Measurements from ENCODE around the gene CD80.

The CD80 gene

DNA sequence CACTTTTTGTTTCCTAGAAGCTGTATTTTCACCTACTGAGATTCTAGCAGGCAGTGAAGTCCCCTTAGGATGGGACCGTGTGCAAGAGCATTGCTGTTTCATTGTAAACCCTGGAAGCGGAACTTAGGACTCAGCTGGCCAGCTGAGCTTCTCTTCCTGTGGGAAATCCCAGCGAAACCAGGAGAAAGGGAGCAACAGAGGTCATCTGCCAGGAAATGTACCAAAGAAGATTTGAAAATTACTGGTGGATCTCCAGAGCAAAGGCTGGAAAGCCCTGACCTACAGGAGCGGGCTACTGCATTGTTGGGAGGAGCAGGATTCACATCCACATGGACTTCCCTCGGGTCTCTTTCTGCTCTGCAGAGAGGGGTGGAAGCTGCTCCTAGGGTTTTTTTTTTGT lies 12.3 kb upstream of the CD80 start:
- no peak for TF ChIP-seq ISL1 (CRISPR knock-in tag; IDR thresholded peaks at IDR 0.05)
- TF ChIP-seq RARB (CRISPR knock-in tag; IDR thresholded peaks at IDR 0.05): no peak
- TF ChIP-seq CSDC2 (CRISPR knock-in tag; IDR thresholded peaks at IDR 0.05): no peak
- TF ChIP-seq ZNF8 (CRISPR knock-in tag; IDR thresholded peaks at IDR 0.05): no peak
- no peak for TF ChIP-seq ZFP30 (CRISPR knock-in tag; IDR thresholded peaks at IDR 0.05)
- TF ChIP-seq OSR1 (CRISPR knock-in tag; IDR thresholded peaks at IDR 0.05): no peak
- no peak for TF ChIP-seq GLIS3 (CRISPR knock-in tag; IDR thresholded peaks at IDR 0.05)
- TF ChIP-seq BACH2 (CRISPR knock-in tag; IDR thresholded peaks at IDR 0.05; ENCODE audit: borderline replicate concordance): no peak
- no peak for TF ChIP-seq TOX (CRISPR knock-in tag; IDR thresholded peaks at IDR 0.05; ENCODE audit: borderline replicate concordance)
- TF ChIP-seq ZNF565 (CRISPR knock-in tag; conservative IDR thresholded peaks at IDR 0.05; ENCODE audit: low read depth): no peak
- no peak for TF ChIP-seq ZFP3 (CRISPR knock-in tag; IDR thresholded peaks at IDR 0.05)
- TF ChIP-seq, protein P1, sequence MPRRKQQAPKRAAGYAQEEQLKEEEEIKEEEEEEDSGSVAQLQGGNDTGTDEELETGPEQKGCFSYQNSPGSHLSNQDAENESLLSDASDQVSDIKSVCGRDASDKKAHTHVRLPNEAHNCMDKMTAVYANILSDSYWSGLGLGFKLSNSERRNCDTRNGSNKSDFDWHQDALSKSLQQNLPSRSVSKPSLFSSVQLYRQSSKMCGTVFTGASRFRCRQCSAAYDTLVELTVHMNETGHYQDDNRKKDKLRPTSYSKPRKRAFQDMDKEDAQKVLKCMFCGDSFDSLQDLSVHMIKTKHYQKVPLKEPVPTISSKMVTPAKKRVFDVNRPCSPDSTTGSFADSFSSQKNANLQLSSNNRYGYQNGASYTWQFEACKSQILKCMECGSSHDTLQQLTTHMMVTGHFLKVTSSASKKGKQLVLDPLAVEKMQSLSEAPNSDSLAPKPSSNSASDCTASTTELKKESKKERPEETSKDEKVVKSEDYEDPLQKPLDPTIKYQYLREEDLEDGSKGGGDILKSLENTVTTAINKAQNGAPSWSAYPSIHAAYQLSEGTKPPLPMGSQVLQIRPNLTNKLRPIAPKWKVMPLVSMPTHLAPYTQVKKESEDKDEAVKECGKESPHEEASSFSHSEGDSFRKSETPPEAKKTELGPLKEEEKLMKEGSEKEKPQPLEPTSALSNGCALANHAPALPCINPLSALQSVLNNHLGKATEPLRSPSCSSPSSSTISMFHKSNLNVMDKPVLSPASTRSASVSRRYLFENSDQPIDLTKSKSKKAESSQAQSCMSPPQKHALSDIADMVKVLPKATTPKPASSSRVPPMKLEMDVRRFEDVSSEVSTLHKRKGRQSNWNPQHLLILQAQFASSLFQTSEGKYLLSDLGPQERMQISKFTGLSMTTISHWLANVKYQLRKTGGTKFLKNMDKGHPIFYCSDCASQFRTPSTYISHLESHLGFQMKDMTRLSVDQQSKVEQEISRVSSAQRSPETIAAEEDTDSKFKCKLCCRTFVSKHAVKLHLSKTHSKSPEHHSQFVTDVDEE (CRISPR knock-in tag; IDR thresholded peaks at IDR 0.05): no peak
- no peak for TF ChIP-seq ZNF70 (CRISPR knock-in tag; IDR thresholded peaks at IDR 0.05)
- no peak for TF ChIP-seq TCF4 (CRISPR knock-in tag; IDR thresholded peaks at IDR 0.05; ENCODE audit: borderline replicate concordance)
- no peak for TF ChIP-seq ESRRG (CRISPR knock-in tag; IDR thresholded peaks at IDR 0.05)
- no peak for TF ChIP-seq ZC3H10 (CRISPR knock-in tag; IDR thresholded peaks at IDR 0.05)
- TF ChIP-seq, protein P2, sequence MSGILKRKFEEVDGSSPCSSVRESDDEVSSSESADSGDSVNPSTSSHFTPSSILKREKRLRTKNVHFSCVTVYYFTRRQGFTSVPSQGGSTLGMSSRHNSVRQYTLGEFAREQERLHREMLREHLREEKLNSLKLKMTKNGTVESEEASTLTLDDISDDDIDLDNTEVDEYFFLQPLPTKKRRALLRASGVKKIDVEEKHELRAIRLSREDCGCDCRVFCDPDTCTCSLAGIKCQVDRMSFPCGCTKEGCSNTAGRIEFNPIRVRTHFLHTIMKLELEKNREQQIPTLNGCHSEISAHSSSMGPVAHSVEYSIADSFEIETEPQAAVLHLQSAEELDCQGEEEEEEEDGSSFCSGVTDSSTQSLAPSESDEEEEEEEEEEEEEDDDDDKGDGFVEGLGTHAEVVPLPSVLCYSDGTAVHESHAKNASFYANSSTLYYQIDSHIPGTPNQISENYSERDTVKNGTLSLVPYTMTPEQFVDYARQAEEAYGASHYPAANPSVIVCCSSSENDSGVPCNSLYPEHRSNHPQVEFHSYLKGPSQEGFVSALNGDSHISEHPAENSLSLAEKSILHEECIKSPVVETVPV (CRISPR knock-in tag; IDR thresholded peaks at IDR 0.05): no peak
- TF ChIP-seq, protein P3, sequence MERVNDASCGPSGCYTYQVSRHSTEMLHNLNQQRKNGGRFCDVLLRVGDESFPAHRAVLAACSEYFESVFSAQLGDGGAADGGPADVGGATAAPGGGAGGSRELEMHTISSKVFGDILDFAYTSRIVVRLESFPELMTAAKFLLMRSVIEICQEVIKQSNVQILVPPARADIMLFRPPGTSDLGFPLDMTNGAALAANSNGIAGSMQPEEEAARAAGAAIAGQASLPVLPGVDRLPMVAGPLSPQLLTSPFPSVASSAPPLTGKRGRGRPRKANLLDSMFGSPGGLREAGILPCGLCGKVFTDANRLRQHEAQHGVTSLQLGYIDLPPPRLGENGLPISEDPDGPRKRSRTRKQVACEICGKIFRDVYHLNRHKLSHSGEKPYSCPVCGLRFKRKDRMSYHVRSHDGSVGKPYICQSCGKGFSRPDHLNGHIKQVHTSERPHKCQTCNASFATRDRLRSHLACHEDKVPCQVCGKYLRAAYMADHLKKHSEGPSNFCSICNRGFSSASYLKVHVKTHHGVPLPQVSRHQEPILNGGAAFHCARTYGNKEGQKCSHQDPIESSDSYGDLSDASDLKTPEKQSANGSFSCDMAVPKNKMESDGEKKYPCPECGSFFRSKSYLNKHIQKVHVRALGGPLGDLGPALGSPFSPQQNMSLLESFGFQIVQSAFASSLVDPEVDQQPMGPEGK (CRISPR knock-in tag; IDR thresholded peaks at IDR 0.05; ENCODE audit: borderline replicate concordance): no peak
- no peak for ATAC-seq

DNA sequence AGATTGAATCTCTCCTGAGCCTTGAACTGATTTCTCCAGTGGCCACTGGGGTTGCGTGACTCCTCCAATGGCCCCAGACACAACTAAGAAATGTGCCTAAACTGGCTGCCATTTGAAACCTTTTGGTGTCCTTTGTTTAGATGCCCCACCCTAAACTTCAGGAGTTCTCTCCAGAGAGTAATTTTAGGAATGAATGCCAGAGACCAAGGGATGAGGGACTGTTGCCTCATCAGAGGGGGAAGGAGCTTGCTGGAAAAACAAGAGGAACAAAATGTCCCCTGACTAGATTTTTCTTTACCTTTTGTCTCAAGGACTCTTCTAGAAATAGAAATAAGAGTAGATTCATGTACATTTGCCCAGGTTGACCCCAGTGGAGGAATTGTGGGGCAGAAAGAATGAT lies 11.8 kb upstream of the CD80 start:
- TF ChIP-seq ZC3H10 (CRISPR knock-in tag; IDR thresholded peaks at IDR 0.05) (no peak), PPARA (CRISPR knock-in tag; IDR thresholded peaks at IDR 0.05; ENCODE audit: borderline replicate concordance) (no peak), ZNF70 (CRISPR knock-in tag; IDR thresholded peaks at IDR 0.05) (no peak), ESRRG (CRISPR knock-in tag; IDR thresholded peaks at IDR 0.05) (no peak), ZNF8 (CRISPR knock-in tag; IDR thresholded peaks at IDR 0.05) (no peak), CSDC2 (CRISPR knock-in tag; IDR thresholded peaks at IDR 0.05) (no peak), ZFP30 (CRISPR knock-in tag; IDR thresholded peaks at IDR 0.05) (no peak), RARB (CRISPR knock-in tag; IDR thresholded peaks at IDR 0.05) (no peak), BACH2 (CRISPR knock-in tag; IDR thresholded peaks at IDR 0.05; ENCODE audit: borderline replicate concordance) (no peak), SNAI2 (CRISPR knock-in tag; IDR thresholded peaks at IDR 0.05) (no peak), ZNF565 (CRISPR knock-in tag; conservative IDR thresholded peaks at IDR 0.05; ENCODE audit: low read depth) (no peak), ISL1 (CRISPR knock-in tag; IDR thresholded peaks at IDR 0.05) (no peak), OSR1 (CRISPR knock-in tag; IDR thresholded peaks at IDR 0.05) (no peak)
- TF ChIP-seq, protein P3 (CRISPR knock-in tag; IDR thresholded peaks at IDR 0.05; ENCODE audit: borderline replicate concordance): no peak
- TF ChIP-seq, protein P2 (CRISPR knock-in tag; IDR thresholded peaks at IDR 0.05): no peak
- TF ChIP-seq, protein P4, sequence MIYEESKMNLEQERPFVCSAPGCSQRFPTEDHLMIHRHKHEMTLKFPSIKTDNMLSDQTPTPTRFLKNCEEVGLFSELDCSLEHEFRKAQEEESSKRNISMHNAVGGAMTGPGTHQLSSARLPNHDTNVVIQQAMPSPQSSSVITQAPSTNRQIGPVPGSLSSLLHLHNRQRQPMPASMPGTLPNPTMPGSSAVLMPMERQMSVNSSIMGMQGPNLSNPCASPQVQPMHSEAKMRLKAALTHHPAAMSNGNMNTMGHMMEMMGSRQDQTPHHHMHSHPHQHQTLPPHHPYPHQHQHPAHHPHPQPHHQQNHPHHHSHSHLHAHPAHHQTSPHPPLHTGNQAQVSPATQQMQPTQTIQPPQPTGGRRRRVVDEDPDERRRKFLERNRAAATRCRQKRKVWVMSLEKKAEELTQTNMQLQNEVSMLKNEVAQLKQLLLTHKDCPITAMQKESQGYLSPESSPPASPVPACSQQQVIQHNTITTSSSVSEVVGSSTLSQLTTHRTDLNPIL (CRISPR knock-in tag; IDR thresholded peaks at IDR 0.05; ENCODE audit: low read depth): no peak
- TF ChIP-seq, protein P5, sequence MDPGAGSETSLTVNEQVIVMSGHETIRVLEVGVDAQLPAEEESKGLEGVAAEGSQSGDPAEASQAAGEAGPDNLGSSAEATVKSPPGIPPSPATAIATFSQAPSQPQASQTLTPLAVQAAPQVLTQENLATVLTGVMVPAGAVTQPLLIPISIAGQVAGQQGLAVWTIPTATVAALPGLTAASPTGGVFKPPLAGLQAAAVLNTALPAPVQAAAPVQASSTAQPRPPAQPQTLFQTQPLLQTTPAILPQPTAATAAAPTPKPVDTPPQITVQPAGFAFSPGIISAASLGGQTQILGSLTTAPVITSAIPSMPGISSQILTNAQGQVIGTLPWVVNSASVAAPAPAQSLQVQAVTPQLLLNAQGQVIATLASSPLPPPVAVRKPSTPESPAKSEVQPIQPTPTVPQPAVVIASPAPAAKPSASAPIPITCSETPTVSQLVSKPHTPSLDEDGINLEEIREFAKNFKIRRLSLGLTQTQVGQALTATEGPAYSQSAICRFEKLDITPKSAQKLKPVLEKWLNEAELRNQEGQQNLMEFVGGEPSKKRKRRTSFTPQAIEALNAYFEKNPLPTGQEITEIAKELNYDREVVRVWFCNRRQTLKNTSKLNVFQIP (CRISPR knock-in tag; IDR thresholded peaks at IDR 0.05; ENCODE audit: borderline replicate concordance, low read depth): no peak
- TF ChIP-seq, protein P1 (CRISPR knock-in tag; IDR thresholded peaks at IDR 0.05): no peak
- no peak for ATAC-seq
